ENCODE measurements around the gene VBP1.

VBP1 gene

GRCh38 chrX:155225774-155226173 lies 9.5 kb downstream of the VBP1 start:
- no peak overlapping the region for H3K27ac ChIP-seq (ENCODE audit: low read depth, low read length)

GRCh38 chrX:155231163-155231562 lies 14.9 kb downstream of the VBP1 start:
- Histone ChIP-seq H3K27me3 (ENCODE audit: control insufficient read depth in 1 of 2, insufficient read depth in 2 of 2, low read length in 2 of 2) (no peaks in the 10 kb centered on the region), H3K27ac (ENCODE audit: low read depth, low read length) (no peak overlapping the region), H3K9me3 (ENCODE audit: low read length) (no peaks in the 10 kb centered on the region), H3K4me1 (ENCODE audit: insufficient read depth, low read length) (no peaks in the 10 kb centered on the region), H3K4me3 (ENCODE audit: low read depth in 1 of 2, low read length in 2 of 2) (no peak overlapping the region), H3K36me3 (ENCODE audit: insufficient read depth, low read length) (peaks cover 18% of the 10 kb centered on the region), H3K9ac (ENCODE audit: low read length) (no peak overlapping the region)

More at GRCh38 chrX:155225774-155226173, 9.5 kb downstream of the VBP1 start:
- Histone ChIP-seq H3K4me1 (ENCODE audit: insufficient read depth, low read length) (no peaks in the 10 kb centered on the region), H3K27me3 (ENCODE audit: control insufficient read depth in 1 of 2, insufficient read depth in 2 of 2, low read length in 2 of 2) (no peaks in the 10 kb centered on the region), H3K36me3 (ENCODE audit: insufficient read depth, low read length) (peaks cover 6% of the 10 kb centered on the region), H3K9me3 (ENCODE audit: low read length) (no peaks in the 10 kb centered on the region), H3K9ac (ENCODE audit: low read length) (no peak overlapping the region), H3K4me3 (ENCODE audit: low read depth in 1 of 2, low read length in 2 of 2) (no peak overlapping the region)

- Histone ChIP-seq H3K4me3 (ENCODE audit: low read depth in 1 of 2, low read length in 2 of 2) (no peak overlapping the region), H3K36me3 (ENCODE audit: insufficient read depth, low read length) (peaks cover 20% of the 10 kb centered on the region), H3K9ac (ENCODE audit: low read length) (no peak overlapping the region), H3K27me3 (ENCODE audit: control insufficient read depth in 1 of 2, insufficient read depth in 2 of 2, low read length in 2 of 2) (no peaks in the 10 kb centered on the region), H3K9me3 (ENCODE audit: low read length) (no peaks in the 10 kb centered on the region), H3K4me1 (ENCODE audit: insufficient read depth, low read length) (peaks cover 7% of the 10 kb centered on the region), H3K27ac (ENCODE audit: low read depth, low read length) (no peak overlapping the region)
These were observed 19.6 kb downstream of the VBP1 start for GRCh38 chrX:155235891-155236290.

- Histone ChIP-seq H3K4me1 (ENCODE audit: insufficient read depth, low read length) (peaks cover 7% of the 10 kb centered on the region), H3K36me3 (ENCODE audit: insufficient read depth, low read length) (peaks cover 15% of the 10 kb centered on the region)
These were observed 21.5 kb downstream of the VBP1 start for GRCh38 chrX:155237719-155238118.

GRCh38 chrX:155242300-155242699 lies 26.0 kb downstream of the VBP1 start:
- H3K27ac ChIP-seq (ENCODE audit: low read depth, low read length) = no peak overlapping the region
- H3K4me3 ChIP-seq (ENCODE audit: low read depth in 1 of 2, low read length in 2 of 2) = no peak overlapping the region
- H3K27me3 ChIP-seq (ENCODE audit: control insufficient read depth in 1 of 2, insufficient read depth in 2 of 2, low read length in 2 of 2) = no peaks in the 10 kb centered on the region
- no peaks in the 10 kb centered on the region for H3K9me3 ChIP-seq (ENCODE audit: low read length)
- H3K4me1 ChIP-seq (ENCODE audit: insufficient read depth, low read length) = peaks cover 3% of the 10 kb centered on the region
- H3K9ac ChIP-seq (ENCODE audit: low read length) = no peak overlapping the region
- H3K36me3 ChIP-seq (ENCODE audit: insufficient read depth, low read length) = peaks cover 1% of the 10 kb centered on the region

More at GRCh38 chrX:155237719-155238118, 21.5 kb downstream of the VBP1 start:
- Histone ChIP-seq H3K9me3 (ENCODE audit: low read length) (no peaks in the 10 kb centered on the region), H3K9ac (ENCODE audit: low read length) (no peak overlapping the region), H3K27me3 (ENCODE audit: control insufficient read depth in 1 of 2, insufficient read depth in 2 of 2, low read length in 2 of 2) (no peaks in the 10 kb centered on the region), H3K4me3 (ENCODE audit: low read depth in 1 of 2, low read length in 2 of 2) (no peak overlapping the region), H3K27ac (ENCODE audit: low read depth, low read length) (no peak overlapping the region)

GRCh38 chrX:155246748-155247147 lies 30.5 kb downstream of the VBP1 start:
- Histone ChIP-seq H3K4me3 (ENCODE audit: low read depth in 1 of 2, low read length in 2 of 2) (no peak overlapping the region), H3K9ac (ENCODE audit: low read length) (no peak overlapping the region), H3K27me3 (ENCODE audit: control insufficient read depth in 1 of 2, insufficient read depth in 2 of 2, low read length in 2 of 2) (no peaks in the 10 kb centered on the region), H3K4me1 (ENCODE audit: insufficient read depth, low read length) (no peaks in the 10 kb centered on the region), H3K27ac (ENCODE audit: low read depth, low read length) (no peak overlapping the region), H3K9me3 (ENCODE audit: low read length) (no peaks in the 10 kb centered on the region), H3K36me3 (ENCODE audit: insufficient read depth, low read length) (no peaks in the 10 kb centered on the region)

GRCh38 chrX:155247497-155247896 lies 31.2 kb downstream of the VBP1 start:
- Histone ChIP-seq H3K9me3 (ENCODE audit: low read length) (no peaks in the 10 kb centered on the region), H3K4me1 (ENCODE audit: insufficient read depth, low read length) (no peaks in the 10 kb centered on the region), H3K36me3 (ENCODE audit: insufficient read depth, low read length) (no peaks in the 10 kb centered on the region), H3K9ac (ENCODE audit: low read length) (no peak overlapping the region), H3K4me3 (ENCODE audit: low read depth in 1 of 2, low read length in 2 of 2) (no peak overlapping the region), H3K27me3 (ENCODE audit: control insufficient read depth in 1 of 2, insufficient read depth in 2 of 2, low read length in 2 of 2) (no peaks in the 10 kb centered on the region), H3K27ac (ENCODE audit: low read depth, low read length) (no peak overlapping the region)

GRCh38 chrX:155251391-155251790 lies 35.1 kb downstream of the VBP1 start:
- H3K36me3 ChIP-seq (ENCODE audit: insufficient read depth, low read length) = no peaks in the 10 kb centered on the region
- no peaks in the 10 kb centered on the region for H3K27me3 ChIP-seq (ENCODE audit: control insufficient read depth in 1 of 2, insufficient read depth in 2 of 2, low read length in 2 of 2)
- H3K4me1 ChIP-seq (ENCODE audit: insufficient read depth, low read length) = no peaks in the 10 kb centered on the region
- H3K9me3 ChIP-seq (ENCODE audit: low read length) = no peaks in the 10 kb centered on the region
- no peak overlapping the region for H3K27ac ChIP-seq (ENCODE audit: low read depth, low read length)
- no peak overlapping the region for H3K9ac ChIP-seq (ENCODE audit: low read length)
- no peak overlapping the region for H3K4me3 ChIP-seq (ENCODE audit: low read depth in 1 of 2, low read length in 2 of 2)

GRCh38 chrX:155259752-155260151 lies 43.5 kb downstream of the VBP1 start:
- Histone ChIP-seq H3K9me3 (ENCODE audit: low read length) (no peaks in the 10 kb centered on the region), H3K4me1 (ENCODE audit: insufficient read depth, low read length) (no peaks in the 10 kb centered on the region), H3K27me3 (ENCODE audit: control insufficient read depth in 1 of 2, insufficient read depth in 2 of 2, low read length in 2 of 2) (peaks cover 0 to 4% of the 10 kb centered on the region in 2 donors), H3K36me3 (ENCODE audit: insufficient read depth, low read length) (no peaks in the 10 kb centered on the region), H3K4me3 (ENCODE audit: low read depth in 1 of 2, low read length in 2 of 2) (no peak overlapping the region), H3K27ac (ENCODE audit: low read depth, low read length) (no peak overlapping the region), H3K9ac (ENCODE audit: low read length) (no peak overlapping the region)

- no peaks in the 10 kb centered on the region for H3K36me3 ChIP-seq (ENCODE audit: insufficient read depth, low read length)
- H3K27ac ChIP-seq (ENCODE audit: low read depth, low read length) = no peak overlapping the region
- H3K4me3 ChIP-seq (ENCODE audit: low read depth in 1 of 2, low read length in 2 of 2) = no peak overlapping the region
- no peak overlapping the region for H3K9ac ChIP-seq (ENCODE audit: low read length)
- no peaks in the 10 kb centered on the region for H3K9me3 ChIP-seq (ENCODE audit: low read length)
- no peaks in the 10 kb centered on the region for H3K4me1 ChIP-seq (ENCODE audit: insufficient read depth, low read length)
- H3K27me3 ChIP-seq (ENCODE audit: control insufficient read depth in 1 of 2, insufficient read depth in 2 of 2, low read length in 2 of 2) = peaks cover 0 to 4% of the 10 kb centered on the region in 2 donors
These were observed 46.9 kb downstream of the VBP1 start for GRCh38 chrX:155262970-155263754.

GRCh38 chrX:155263854-155264628 lies 47.8 kb downstream of the VBP1 start, which contains the start of gene RAB39B:
TSS of gene RAB39B (minus strand) at chrX:155264491. CDS start at chrX:155264288, 203 bp downstream.
- H3K27ac ChIP-seq (ENCODE audit: low read depth, low read length) = no peak within 1 kb of the TSS
- H3K36me3 ChIP-seq (ENCODE audit: insufficient read depth, low read length) = no peaks in the 10 kb centered on the region

More at GRCh38 chrX:155263854-155264628, 47.8 kb downstream of the VBP1 start, which contains the start of gene RAB39B:
- no peaks in the 10 kb centered on the region for H3K9me3 ChIP-seq (ENCODE audit: low read length)
- no peaks in the 10 kb centered on the region for H3K4me1 ChIP-seq (ENCODE audit: insufficient read depth, low read length)
- H3K4me3 ChIP-seq (ENCODE audit: low read depth in 1 of 2, low read length in 2 of 2) = peak within 1 kb of the TSS in 1 of 2 donors; percentile 18
- H3K27me3 ChIP-seq (ENCODE audit: control insufficient read depth in 1 of 2, insufficient read depth in 2 of 2, low read length in 2 of 2) = peaks cover 0 to 4% of the 10 kb centered on the region in 2 donors
- no peak within 1 kb of the TSS for H3K9ac ChIP-seq (ENCODE audit: low read length)

Measured in muscle layer of colon (tissue), 2 donors.